Liver (tissue), 9 donors: ENCODE data around the gene CDC42BPA. TPM values are rescaled to one million over a fixed set of nuclear protein-coding genes. Genes with fewer than 3 reads are reported as not detected.

ENCODE experiments used
- DNase-seq: peaks from one replicate; pipeline ENCODE4 v3.0.0-alpha.2; 2017; ENCODE audit warnings: low spot score
- H3K27ac ChIP-seq, 2 donors: one replicate each; pipeline ENCODE4 v1.7.0; 2013; ENCODE audit warnings: inconsistent platforms in 2 of 2, low read length in 2 of 2, control low read depth in 1 of 2, low read depth in 1 of 2, mild to moderate bottlenecking in 1 of 2
- H3K27me3 ChIP-seq, 4 donors: one replicate each; pipeline versions ENCODE4 v1.6.1 to v1.7.0; 2013; ENCODE audit warnings: low read length in 3 of 4, inconsistent platforms in 1 of 4, mild to moderate bottlenecking in 1 of 4, moderate library complexity in 1 of 4; ENCODE audit not compliant: control insufficient read depth in 4 of 4, insufficient read depth in 4 of 4
- H3K36me3 ChIP-seq, 4 donors: one replicate each; pipeline versions ENCODE4 v1.6.1 to v1.7.0; 2013; ENCODE audit warnings: low read length in 3 of 4, mild to moderate bottlenecking in 3 of 4, low read depth in 1 of 4, moderate library complexity in 1 of 4; ENCODE audit not compliant: control insufficient read depth in 4 of 4, insufficient read depth in 3 of 4
- H3K4me1 ChIP-seq, 4 donors: one replicate each; pipeline versions ENCODE4 v1.6.1 to v1.7.0; 2013; ENCODE audit warnings: low read length in 3 of 4, mild to moderate bottlenecking in 3 of 4, moderate library complexity in 1 of 4; ENCODE audit not compliant: control insufficient read depth in 4 of 4, insufficient read depth in 4 of 4
- H3K4me3 ChIP-seq, 3 donors: one replicate each; pipeline versions ENCODE4 v1.6.1 to v1.7.0; 2013; ENCODE audit warnings: low read length in 3 of 3, control low read depth in 1 of 3, low read depth in 1 of 3, mild to moderate bottlenecking in 1 of 3
- H3K9ac ChIP-seq, 2 donors: one replicate each; pipeline ENCODE4 v1.7.0; 2013; ENCODE audit warnings: low read length in 2 of 2, mild to moderate bottlenecking in 2 of 2, moderate library complexity in 2 of 2, control low read depth in 1 of 2, low read depth in 1 of 2
- H3K9me3 ChIP-seq, 4 donors: one replicate each; pipeline versions ENCODE4 v1.6.1 to v1.7.0; 2013; ENCODE audit warnings: low read length in 3 of 4; ENCODE audit not compliant: control insufficient read depth in 4 of 4
- EGR1 ChIP-seq, 2 donors: IDR thresholded peaks; 2 replicates each; pipeline ENCODE4 v1.6.1; 2016 to 2018; ENCODE audit warnings: antibody characterized with exemption in 2 of 2, low read depth in 2 of 2
- FOXA1 ChIP-seq: IDR thresholded peaks from 2 replicates; pipeline ENCODE4 v1.6.1; 2016; ENCODE audit warnings: antibody characterized with exemption
- FOXA2 ChIP-seq: IDR thresholded peaks from 2 replicates; pipeline ENCODE4 v1.6.1; 2016; ENCODE audit warnings: antibody characterized with exemption
- GABPA ChIP-seq, 2 donors: IDR thresholded peaks in 1 of 2; conservative IDR thresholded peaks in 1 of 2; 2 replicates each; pipeline ENCODE4 v1.6.1; 2016; ENCODE audit warnings: antibody characterized with exemption in 2 of 2, mild to moderate bottlenecking in 1 of 2, moderate library complexity in 1 of 2
- HNF4A ChIP-seq, 2 donors: conservative IDR thresholded peaks; 2 replicates each; pipeline ENCODE4 v1.6.1; 2016; ENCODE audit warnings: antibody characterized with exemption in 2 of 2, mild to moderate bottlenecking in 2 of 2
- HNF4G ChIP-seq: IDR thresholded peaks from 2 replicates; pipeline ENCODE4 v1.6.1; 2016; ENCODE audit warnings: antibody characterized with exemption
- JUND ChIP-seq, 2 donors: IDR thresholded peaks; 2 replicates each; pipeline ENCODE4 v1.6.1; 2016; ENCODE audit warnings: antibody characterized with exemption in 2 of 2
- NR2F2 ChIP-seq: IDR thresholded peaks from 2 replicates; pipeline ENCODE4 v1.6.1; 2016; ENCODE audit warnings: antibody characterized with exemption
- RAD21 ChIP-seq, 2 donors: IDR thresholded peaks; 2 replicates each; pipeline ENCODE4 v1.6.1; 2016; ENCODE audit warnings: antibody characterized with exemption in 2 of 2, mild to moderate bottlenecking in 2 of 2
- REST ChIP-seq: IDR thresholded peaks from 2 replicates; pipeline ENCODE4 v1.6.1; 2016; ENCODE audit warnings: antibody characterized with exemption, mild to moderate bottlenecking
- RXRA ChIP-seq, 2 donors: IDR thresholded peaks; 2 replicates each; pipeline ENCODE4 v1.6.1; 2017 to 2018; ENCODE audit warnings: antibody characterized with exemption in 2 of 2, mild to moderate bottlenecking in 1 of 2
- SP1 ChIP-seq: IDR thresholded peaks from 2 replicates; pipeline ENCODE4 v1.6.1; 2018; ENCODE audit warnings: antibody characterized with exemption, mild to moderate bottlenecking
- TAF1 ChIP-seq: conservative IDR thresholded peaks from 2 replicates; pipeline ENCODE4 v1.6.1; 2016; ENCODE audit warnings: antibody characterized with exemption, mild to moderate bottlenecking
- YY1 ChIP-seq: IDR thresholded peaks from 2 replicates; pipeline ENCODE4 v1.6.1; 2016; ENCODE audit warnings: antibody characterized with exemption, mild to moderate bottlenecking
- WGBS: extraction: QIAGEN DNeasy Blood & Tissue Kit; methylation state at CpG from one replicate; pipeline ENCODE4 v1.1.7; 2013; 5-methylcytosine and 5-hydroxymethylcytosine counted together
- polyA plus RNA-seq, 2 donors: library from polyadenylated mRNA; stranded (reverse) in 1 of 2; unstranded in 1 of 2; fragments of 200-250 nt in 1 of 2; fragments of >200 nt in 1 of 2; fragmentation: Nextera tagmentation in 1 of 2; extraction: Ambion mirVana in 1 of 2; gene quantifications; one replicate each; pipeline versions ENCODE4 v1.2.1 to v1.2.3, GENCODE V29; 2013 to 2015
- total RNA-seq, 2 donors: library from RNA; depleted of rRNA; stranded (reverse); fragments of >200 nt; gene quantifications; one replicate each; pipeline ENCODE4 v1.2.3, GENCODE V29; 2014
- TF ChIP-seq, protein P1 (sequence below): IDR thresholded peaks from 2 replicates; pipeline ENCODE4 v1.6.1; 2016; ENCODE audit warnings: antibody characterized with exemption
- TF ChIP-seq, protein P2 (sequence below): fragments of 150-350 bp; IDR thresholded peaks from 2 replicates; pipeline ENCODE4 v1.5.1; 2017; ENCODE audit warnings: improper control_type of control experiment, low read depth, low read length; ENCODE audit not compliant: missing input control
- donor health status: healthy.
- donor health status: healthy.
- donor health status: healthy.
- donor health status: healthy.
- donor health status: healthy.

Gene CDC42BPA
- total and polyA plus RNA-seq, 4 donors = 5.8 to 39.9 (median 24.3) TPM

DNA sequence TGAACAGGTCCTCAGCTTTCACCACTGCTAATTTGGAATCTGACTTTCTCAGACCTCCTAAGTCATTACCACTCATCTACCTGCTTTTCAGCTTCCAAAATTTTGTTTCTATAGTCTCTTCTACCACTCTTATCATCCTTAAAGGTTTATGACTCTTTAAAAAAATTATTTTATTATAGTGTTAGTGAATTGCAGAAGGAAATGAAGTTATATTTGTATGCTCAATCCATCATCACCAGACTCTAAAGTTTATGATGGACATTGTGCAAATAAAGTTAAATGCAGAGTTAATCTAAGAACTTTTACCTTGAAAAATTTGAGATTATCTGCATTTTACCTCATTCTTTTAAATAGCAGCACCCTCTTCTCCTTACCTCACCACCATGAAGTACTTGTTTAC lies 14.6 kb downstream of the CDC42BPA start:
- Histone ChIP-seq H3K36me3 (no peaks in the 10 kb centered on the region), H3K4me1 (peaks cover 0 to 6% (median 3%) of the 10 kb centered on the region in 4 donors), H3K4me3 (no peak overlapping the region), H3K9me3 (no peaks in the 10 kb centered on the region), H3K9ac (no peak overlapping the region), H3K27me3 (no peaks in the 10 kb centered on the region), H3K27ac (no peak overlapping the region)
- no peak for TF ChIP-seq RAD21 (IDR thresholded peaks at IDR 0.05)
- TF ChIP-seq, protein P1, sequence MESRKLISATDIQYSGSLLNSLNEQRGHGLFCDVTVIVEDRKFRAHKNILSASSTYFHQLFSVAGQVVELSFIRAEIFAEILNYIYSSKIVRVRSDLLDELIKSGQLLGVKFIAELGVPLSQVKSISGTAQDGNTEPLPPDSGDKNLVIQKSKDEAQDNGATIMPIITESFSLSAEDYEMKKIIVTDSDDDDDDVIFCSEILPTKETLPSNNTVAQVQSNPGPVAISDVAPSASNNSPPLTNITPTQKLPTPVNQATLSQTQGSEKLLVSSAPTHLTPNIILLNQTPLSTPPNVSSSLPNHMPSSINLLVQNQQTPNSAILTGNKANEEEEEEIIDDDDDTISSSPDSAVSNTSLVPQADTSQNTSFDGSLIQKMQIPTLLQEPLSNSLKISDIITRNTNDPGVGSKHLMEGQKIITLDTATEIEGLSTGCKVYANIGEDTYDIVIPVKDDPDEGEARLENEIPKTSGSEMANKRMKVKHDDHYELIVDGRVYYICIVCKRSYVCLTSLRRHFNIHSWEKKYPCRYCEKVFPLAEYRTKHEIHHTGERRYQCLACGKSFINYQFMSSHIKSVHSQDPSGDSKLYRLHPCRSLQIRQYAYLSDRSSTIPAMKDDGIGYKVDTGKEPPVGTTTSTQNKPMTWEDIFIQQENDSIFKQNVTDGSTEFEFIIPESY = no peak
- TF ChIP-seq SP1 = no peak
- no peak for TF ChIP-seq NR2F2
- no peak for TF ChIP-seq FOXA2
- no peak for TF ChIP-seq TAF1
- TF ChIP-seq FOXA1 = no peak
- no peak for TF ChIP-seq RXRA (IDR thresholded peaks at IDR 0.05)
- no peak for TF ChIP-seq YY1
- TF ChIP-seq HNF4G = no peak
- no peak for TF ChIP-seq GABPA (IDR thresholded peaks at IDR 0.05 in 1 of 2, conservative IDR thresholded peaks at IDR 0.05 in 1 of 2)
- no peak for TF ChIP-seq HNF4A (conservative IDR thresholded peaks at IDR 0.05)
- TF ChIP-seq JUND (IDR thresholded peaks at IDR 0.05) = no peak
- no peak for TF ChIP-seq REST
- TF ChIP-seq, protein P2, sequence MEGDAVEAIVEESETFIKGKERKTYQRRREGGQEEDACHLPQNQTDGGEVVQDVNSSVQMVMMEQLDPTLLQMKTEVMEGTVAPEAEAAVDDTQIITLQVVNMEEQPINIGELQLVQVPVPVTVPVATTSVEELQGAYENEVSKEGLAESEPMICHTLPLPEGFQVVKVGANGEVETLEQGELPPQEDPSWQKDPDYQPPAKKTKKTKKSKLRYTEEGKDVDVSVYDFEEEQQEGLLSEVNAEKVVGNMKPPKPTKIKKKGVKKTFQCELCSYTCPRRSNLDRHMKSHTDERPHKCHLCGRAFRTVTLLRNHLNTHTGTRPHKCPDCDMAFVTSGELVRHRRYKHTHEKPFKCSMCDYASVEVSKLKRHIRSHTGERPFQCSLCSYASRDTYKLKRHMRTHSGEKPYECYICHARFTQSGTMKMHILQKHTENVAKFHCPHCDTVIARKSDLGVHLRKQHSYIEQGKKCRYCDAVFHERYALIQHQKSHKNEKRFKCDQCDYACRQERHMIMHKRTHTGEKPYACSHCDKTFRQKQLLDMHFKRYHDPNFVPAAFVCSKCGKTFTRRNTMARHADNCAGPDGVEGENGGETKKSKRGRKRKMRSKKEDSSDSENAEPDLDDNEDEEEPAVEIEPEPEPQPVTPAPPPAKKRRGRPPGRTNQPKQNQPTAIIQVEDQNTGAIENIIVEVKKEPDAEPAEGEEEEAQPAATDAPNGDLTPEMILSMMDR = no peak
- DNase-seq = no peak

GRCh38 chr1:227300682-227301081 lies 17.6 kb downstream of the CDC42BPA start:
- H3K27me3 ChIP-seq = no peaks in the 10 kb centered on the region
- H3K9me3 ChIP-seq = no peaks in the 10 kb centered on the region
- H3K4me1 ChIP-seq = peaks cover 0 to 10% (median 4%) of the 10 kb centered on the region in 4 donors
- 96% methylated on average over 7 of the region's 7 CpGs for WGBS
- H3K9ac ChIP-seq = no peak overlapping the region
- DNase-seq = no peak
- no peaks in the 10 kb centered on the region for H3K36me3 ChIP-seq
- H3K27ac ChIP-seq = no peak overlapping the region
- no peak for TF ChIP-seq EGR1 (IDR thresholded peaks at IDR 0.05; ENCODE audit: low read depth in 2 of 2)
- H3K4me3 ChIP-seq = no peak overlapping the region
